ENCODE measurements around the gene ZMYND10. TPM values are rescaled to one million over a fixed set of nuclear protein-coding genes. Genes with fewer than 3 reads are reported as not detected.

ZMYND10 gene
- polyA plus RNA-seq, 1 of the 3 experiments (the other 2 are of a cell fraction), result 0.95 TPM

- ChIA-PET CTCF (interaction anchor here (1.5 kb wide), 1 partner anchor 9 kb away, joined by 4 read pairs; no protein-coding TSS in a partner anchor), POLR2A (no interaction called here)
- Histone ChIP-seq H3K9me3 (no peaks in the 10 kb centered on the region), H3K9ac (no peak overlapping the region), H3K36me3 (replicated peaks in 1 of 2; ENCODE audit: control insufficient read depth in 1 of 2, insufficient read depth in 2 of 2, low read length in 1 of 2) (peaks cover 4 to 36% of the 10 kb centered on the region in 2 experiments), H4K20me1 (ENCODE audit: insufficient read depth) (no peaks in the 10 kb centered on the region), H3K27ac (ENCODE audit: low read depth in 2 of 2, low read length in 1 of 2) (no peak overlapping the region), H3K9me2 (no peaks in the 10 kb centered on the region), H3F3A (replicated peaks; ENCODE audit: insufficient read depth) (peaks cover 36% of the 10 kb centered on the region), H3K27me3 (ENCODE audit: insufficient read depth) (no peaks in the 10 kb centered on the region), H3K79me2 (ENCODE audit: insufficient read depth) (peaks cover 29% of the 10 kb centered on the region), H3K4me3 (ENCODE audit: low read depth in 2 of 2, low read length in 1 of 2) (no peak overlapping the region), H3K4me1 (ENCODE audit: control insufficient read depth in 1 of 2, insufficient read depth in 2 of 2, low read depth in 1 of 2, low read length in 1 of 2) (peaks cover 0 to 25% of the 10 kb centered on the region in 2 experiments; a peak in 2 of 4 replicates), H3K4me2 (no peak overlapping the region), H2AFZ (ENCODE audit: low read depth) (no peak overlapping the region)
- no peak for TF ChIP-seq YY1 (IDR thresholded peaks at IDR 0.05; ENCODE audit: low read depth)
- no peak for TF ChIP-seq TEAD4 (IDR thresholded peaks at IDR 0.05; ENCODE audit: borderline replicate concordance, insufficient read depth)
- TF ChIP-seq SIN3A (IDR thresholded peaks at IDR 0.05; ENCODE audit: borderline replicate concordance, low read depth, low read length), result no peak
- TF ChIP-seq CTCF (IDR thresholded peaks at IDR 0.05), result no peak
- no peak for TF ChIP-seq MEF2A (IDR thresholded peaks at IDR 0.05; ENCODE audit: borderline replicate concordance, low read depth)
- TF ChIP-seq GABPA (IDR thresholded peaks at IDR 0.05; ENCODE audit: low read depth), result no peak
- no peak for TF ChIP-seq POLR2AphosphoS5 (IDR thresholded peaks at IDR 0.05; ENCODE audit: low read depth, low read length)
- no peak for TF ChIP-seq FOXJ3 (CRISPR knock-in tag; IDR thresholded peaks at IDR 0.05)
- TF ChIP-seq RAD21 (IDR thresholded peaks at IDR 0.05; ENCODE audit: low read length), result no peak
- TF ChIP-seq USF2 (IDR thresholded peaks at IDR 0.05; ENCODE audit: borderline replicate concordance, low read depth, low read length), result no peak
- TF ChIP-seq ELF1 (IDR thresholded peaks at IDR 0.05), result no peak
- no peak for TF ChIP-seq RFX5 (IDR thresholded peaks at IDR 0.05; ENCODE audit: low read length)
- TF ChIP-seq EP300 (IDR thresholded peaks at IDR 0.05; ENCODE audit: borderline replicate concordance in 1 of 2, low read depth in 1 of 2, low read length in 1 of 2), result no peak
- TF ChIP-seq RXRA (IDR thresholded peaks at IDR 0.05; ENCODE audit: borderline replicate concordance, low read depth), result no peak
- no peak for TF ChIP-seq RCOR1 (IDR thresholded peaks at IDR 0.05; ENCODE audit: low read length)
- TF ChIP-seq NFIC (IDR thresholded peaks at IDR 0.05; ENCODE audit: borderline replicate concordance), result no peak
- TF ChIP-seq FOXM1 (IDR thresholded peaks at IDR 0.05; ENCODE audit: low read depth), result no peak
- TF ChIP-seq, protein P1, sequence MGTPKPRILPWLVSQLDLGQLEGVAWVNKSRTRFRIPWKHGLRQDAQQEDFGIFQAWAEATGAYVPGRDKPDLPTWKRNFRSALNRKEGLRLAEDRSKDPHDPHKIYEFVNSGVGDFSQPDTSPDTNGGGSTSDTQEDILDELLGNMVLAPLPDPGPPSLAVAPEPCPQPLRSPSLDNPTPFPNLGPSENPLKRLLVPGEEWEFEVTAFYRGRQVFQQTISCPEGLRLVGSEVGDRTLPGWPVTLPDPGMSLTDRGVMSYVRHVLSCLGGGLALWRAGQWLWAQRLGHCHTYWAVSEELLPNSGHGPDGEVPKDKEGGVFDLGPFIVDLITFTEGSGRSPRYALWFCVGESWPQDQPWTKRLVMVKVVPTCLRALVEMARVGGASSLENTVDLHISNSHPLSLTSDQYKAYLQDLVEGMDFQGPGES (IDR thresholded peaks at IDR 0.05; ENCODE audit: low read depth, low read length), result no peak
- TF ChIP-seq GATA2 (CRISPR knock-in tag; IDR thresholded peaks at IDR 0.05), result no peak
- DNase-seq, result no peak
- WGBS (ENCODE audit: low lambda C conversion rate), result 92% methylated on average over 8 of the region's 8 CpGs
These were observed 19.4 kb downstream of the ZMYND10 start for GRCh38 chr3:50326182-50326541.

Measured in SK-N-SH (cell line).